H1 (cell line): Measurements from ENCODE around the gene CTF1. TPM values are rescaled to one million over a fixed set of nuclear protein-coding genes. Genes with fewer than 3 reads are reported as not detected.

Source experiments
- CBX5 ChIP-seq: fragments of 300-800, 300-1000 bp; sonication (generic); IDR thresholded peaks from 2 replicates; pipeline ENCODE4 v1.7.1; 2016; ENCODE audit warnings: antibody characterized with exemption, low read length, low read depth
- CEBPB ChIP-seq: IDR thresholded peaks from 2 replicates; pipeline ENCODE4 v1.6.1; 2012; ENCODE audit warnings: low read depth, low read length
- CREB1 ChIP-seq: IDR thresholded peaks from 2 replicates; pipeline ENCODE4 v1.6.1; 2012; ENCODE audit warnings: inconsistent platforms
- CTBP2 ChIP-seq: IDR thresholded peaks from 2 replicates; pipeline ENCODE4 v1.7.0; 2011; ENCODE audit warnings: borderline replicate concordance, mild to moderate bottlenecking, moderate library complexity, mixed read lengths, low read length; ENCODE audit not compliant: insufficient read depth, insufficient read length
- EP300 ChIP-seq, 2 experiments: IDR thresholded peaks; 1 replicate in 1 of 2; 2 replicates in 1 of 2; pipeline ENCODE4 v1.6.1; 2011 to 2012; ENCODE audit warnings: low read depth in 2 of 2, low read length in 2 of 2, mild to moderate bottlenecking in 2 of 2, borderline replicate concordance in 1 of 2, inconsistent platforms in 1 of 2, moderate library complexity in 1 of 2
- POLR2A ChIP-seq, 2 experiments: IDR thresholded peaks; 1 replicate in 1 of 2; 2 replicates in 1 of 2; pipeline ENCODE4 v1.6.1; 2011; ENCODE audit warnings: low read depth in 2 of 2, low read length in 2 of 2, mild to moderate bottlenecking in 2 of 2; ENCODE audit errors: control extremely low read depth in 1 of 2
- POU5F1 ChIP-seq: IDR thresholded peaks from 2 replicates; pipeline ENCODE4 v1.6.1; 2011; ENCODE audit warnings: low read depth, mild to moderate bottlenecking, low read length, moderate library complexity
- SRF ChIP-seq: IDR thresholded peaks from 2 replicates; pipeline ENCODE4 v1.6.1; 2011; ENCODE audit warnings: mild to moderate bottlenecking, low read depth, low read length, moderate library complexity
- TCF12 ChIP-seq: IDR thresholded peaks from 2 replicates; pipeline ENCODE4 v1.6.1; 2011; ENCODE audit warnings: low read depth, mild to moderate bottlenecking, low read length
- TEAD4 ChIP-seq: IDR thresholded peaks from 2 replicates; pipeline ENCODE4 v1.6.1; 2012; ENCODE audit warnings: low read depth, low read length, inconsistent platforms, mixed read lengths
- polyA plus RNA-seq, 7 experiments: library from polyadenylated mRNA; depleted of rRNA in 3 of 7; stranded (reverse) in 5 of 7; unstranded in 2 of 7; fragments of >200 nt in 5 of 7; fragments of 200-250 nt in 2 of 7; gene quantifications; 1 replicate in 5 of 7; 2 replicates in 1 of 7; 4 replicates in 1 of 7; pipeline versions ENCODE4 v1.2.1 to v1.2.3, GENCODE V29; 2011 to 2013; ENCODE audit warnings: missing spikeins in 2 of 7, mixed read lengths in 2 of 7
- total RNA-seq: library from RNA; stranded (reverse); fragmentation: NEBNext Ultra II Directional; extraction: Animal tissue kit (Norgen Biotek cat#: 25700); gene quantifications from 2 replicates; pipeline ENCODE4 v1.2.1, GENCODE V29; 2021
- TF ChIP-seq, protein P1 (sequence below): fragments of 300-600 bp; sonication (generic); IDR thresholded peaks from 2 replicates; pipeline ENCODE4 v1.7.1; 2012; ENCODE audit warnings: low read length, moderate library complexity, mild to moderate bottlenecking, inconsistent platforms; ENCODE audit not compliant: insufficient replicate concordance

The CTF1 gene
- total and polyA plus RNA-seq, 2 of the 8 experiments (the other 6 are each of a cell fraction or from before 2014, with no cell fraction given), result 0.97 to 3.4 TPM

DNA sequence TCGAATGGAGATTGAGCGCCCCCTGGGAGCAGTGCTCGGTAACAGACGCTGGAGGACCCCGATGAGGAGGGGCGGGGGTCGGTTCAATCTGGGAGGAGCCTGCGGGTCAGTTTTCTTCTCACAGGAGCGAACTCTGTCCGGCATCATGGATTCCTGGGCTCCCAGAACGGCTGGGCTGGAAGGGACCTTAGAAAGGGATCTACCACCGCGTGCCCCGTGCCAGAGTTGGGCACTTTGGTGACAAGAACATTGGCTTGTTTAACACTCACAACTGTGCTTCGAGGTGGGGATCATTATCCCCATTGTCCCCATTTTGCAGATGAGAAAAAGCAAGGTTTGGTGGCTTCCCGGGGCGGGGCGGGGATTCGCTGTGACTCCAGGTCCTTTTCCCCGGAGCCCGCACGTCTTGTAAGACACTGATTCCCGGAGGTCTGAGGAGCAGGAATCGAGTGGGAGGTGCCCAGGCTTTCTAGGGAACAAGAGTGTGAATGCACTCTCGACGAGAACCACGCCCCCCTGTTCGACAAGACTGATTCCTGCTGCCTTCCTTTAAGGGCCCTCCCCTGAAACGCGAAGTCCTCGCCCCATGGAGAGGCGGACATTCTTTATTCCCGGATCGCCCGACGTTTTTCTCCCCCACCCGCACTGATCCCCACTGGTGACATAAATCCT is 25.5 kb downstream of the CTF1 start (continued):
- TF ChIP-seq, protein P1, sequence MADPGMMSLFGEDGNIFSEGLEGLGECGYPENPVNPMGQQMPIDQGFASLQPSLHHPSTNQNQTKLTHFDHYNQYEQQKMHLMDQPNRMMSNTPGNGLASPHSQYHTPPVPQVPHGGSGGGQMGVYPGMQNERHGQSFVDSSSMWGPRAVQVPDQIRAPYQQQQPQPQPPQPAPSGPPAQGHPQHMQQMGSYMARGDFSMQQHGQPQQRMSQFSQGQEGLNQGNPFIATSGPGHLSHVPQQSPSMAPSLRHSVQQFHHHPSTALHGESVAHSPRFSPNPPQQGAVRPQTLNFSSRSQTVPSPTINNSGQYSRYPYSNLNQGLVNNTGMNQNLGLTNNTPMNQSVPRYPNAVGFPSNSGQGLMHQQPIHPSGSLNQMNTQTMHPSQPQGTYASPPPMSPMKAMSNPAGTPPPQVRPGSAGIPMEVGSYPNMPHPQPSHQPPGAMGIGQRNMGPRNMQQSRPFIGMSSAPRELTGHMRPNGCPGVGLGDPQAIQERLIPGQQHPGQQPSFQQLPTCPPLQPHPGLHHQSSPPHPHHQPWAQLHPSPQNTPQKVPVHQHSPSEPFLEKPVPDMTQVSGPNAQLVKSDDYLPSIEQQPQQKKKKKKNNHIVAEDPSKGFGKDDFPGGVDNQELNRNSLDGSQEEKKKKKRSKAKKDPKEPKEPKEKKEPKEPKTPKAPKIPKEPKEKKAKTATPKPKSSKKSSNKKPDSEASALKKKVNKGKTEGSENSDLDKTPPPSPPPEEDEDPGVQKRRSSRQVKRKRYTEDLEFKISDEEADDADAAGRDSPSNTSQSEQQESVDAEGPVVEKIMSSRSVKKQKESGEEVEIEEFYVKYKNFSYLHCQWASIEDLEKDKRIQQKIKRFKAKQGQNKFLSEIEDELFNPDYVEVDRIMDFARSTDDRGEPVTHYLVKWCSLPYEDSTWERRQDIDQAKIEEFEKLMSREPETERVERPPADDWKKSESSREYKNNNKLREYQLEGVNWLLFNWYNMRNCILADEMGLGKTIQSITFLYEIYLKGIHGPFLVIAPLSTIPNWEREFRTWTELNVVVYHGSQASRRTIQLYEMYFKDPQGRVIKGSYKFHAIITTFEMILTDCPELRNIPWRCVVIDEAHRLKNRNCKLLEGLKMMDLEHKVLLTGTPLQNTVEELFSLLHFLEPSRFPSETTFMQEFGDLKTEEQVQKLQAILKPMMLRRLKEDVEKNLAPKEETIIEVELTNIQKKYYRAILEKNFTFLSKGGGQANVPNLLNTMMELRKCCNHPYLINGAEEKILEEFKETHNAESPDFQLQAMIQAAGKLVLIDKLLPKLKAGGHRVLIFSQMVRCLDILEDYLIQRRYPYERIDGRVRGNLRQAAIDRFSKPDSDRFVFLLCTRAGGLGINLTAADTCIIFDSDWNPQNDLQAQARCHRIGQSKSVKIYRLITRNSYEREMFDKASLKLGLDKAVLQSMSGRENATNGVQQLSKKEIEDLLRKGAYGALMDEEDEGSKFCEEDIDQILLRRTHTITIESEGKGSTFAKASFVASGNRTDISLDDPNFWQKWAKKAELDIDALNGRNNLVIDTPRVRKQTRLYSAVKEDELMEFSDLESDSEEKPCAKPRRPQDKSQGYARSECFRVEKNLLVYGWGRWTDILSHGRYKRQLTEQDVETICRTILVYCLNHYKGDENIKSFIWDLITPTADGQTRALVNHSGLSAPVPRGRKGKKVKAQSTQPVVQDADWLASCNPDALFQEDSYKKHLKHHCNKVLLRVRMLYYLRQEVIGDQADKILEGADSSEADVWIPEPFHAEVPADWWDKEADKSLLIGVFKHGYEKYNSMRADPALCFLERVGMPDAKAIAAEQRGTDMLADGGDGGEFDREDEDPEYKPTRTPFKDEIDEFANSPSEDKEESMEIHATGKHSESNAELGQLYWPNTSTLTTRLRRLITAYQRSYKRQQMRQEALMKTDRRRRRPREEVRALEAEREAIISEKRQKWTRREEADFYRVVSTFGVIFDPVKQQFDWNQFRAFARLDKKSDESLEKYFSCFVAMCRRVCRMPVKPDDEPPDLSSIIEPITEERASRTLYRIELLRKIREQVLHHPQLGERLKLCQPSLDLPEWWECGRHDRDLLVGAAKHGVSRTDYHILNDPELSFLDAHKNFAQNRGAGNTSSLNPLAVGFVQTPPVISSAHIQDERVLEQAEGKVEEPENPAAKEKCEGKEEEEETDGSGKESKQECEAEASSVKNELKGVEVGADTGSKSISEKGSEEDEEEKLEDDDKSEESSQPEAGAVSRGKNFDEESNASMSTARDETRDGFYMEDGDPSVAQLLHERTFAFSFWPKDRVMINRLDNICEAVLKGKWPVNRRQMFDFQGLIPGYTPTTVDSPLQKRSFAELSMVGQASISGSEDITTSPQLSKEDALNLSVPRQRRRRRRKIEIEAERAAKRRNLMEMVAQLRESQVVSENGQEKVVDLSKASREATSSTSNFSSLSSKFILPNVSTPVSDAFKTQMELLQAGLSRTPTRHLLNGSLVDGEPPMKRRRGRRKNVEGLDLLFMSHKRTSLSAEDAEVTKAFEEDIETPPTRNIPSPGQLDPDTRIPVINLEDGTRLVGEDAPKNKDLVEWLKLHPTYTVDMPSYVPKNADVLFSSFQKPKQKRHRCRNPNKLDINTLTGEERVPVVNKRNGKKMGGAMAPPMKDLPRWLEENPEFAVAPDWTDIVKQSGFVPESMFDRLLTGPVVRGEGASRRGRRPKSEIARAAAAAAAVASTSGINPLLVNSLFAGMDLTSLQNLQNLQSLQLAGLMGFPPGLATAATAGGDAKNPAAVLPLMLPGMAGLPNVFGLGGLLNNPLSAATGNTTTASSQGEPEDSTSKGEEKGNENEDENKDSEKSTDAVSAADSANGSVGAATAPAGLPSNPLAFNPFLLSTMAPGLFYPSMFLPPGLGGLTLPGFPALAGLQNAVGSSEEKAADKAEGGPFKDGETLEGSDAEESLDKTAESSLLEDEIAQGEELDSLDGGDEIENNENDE, result no peak
- TF ChIP-seq EP300 (IDR thresholded peaks at IDR 0.05; ENCODE audit: borderline replicate concordance in 1 of 2, low read depth in 2 of 2, low read length in 2 of 2) (no peak), TEAD4 (no peak), POLR2A (IDR thresholded peaks at IDR 0.05; ENCODE audit: control extremely low read depth in 1 of 2, low read depth in 2 of 2, low read length in 2 of 2) (peak; percentile 27 to 63), POU5F1 (no peak), CREB1 (peak; percentile 50; the same call in 1 of the 2 replicates), CBX5 (no peak), TCF12 (0 out of 2 replicates have a peak, but pooled peaks have one; percentile 37), CEBPB (no peak), SRF (no peak), CTBP2 (no peak)
